LNCAP (cell line): ENCODE data around the gene TACC2.

ENCODE experiments used
- TF ChIP-seq, protein P1 (sequence below): fragments of 450-650 bp; IDR thresholded peaks from 2 replicates; pipeline ENCODE4 v1.5.1; 2017; ENCODE audit warnings: mild to moderate bottlenecking

The TACC2 gene

DNA sequence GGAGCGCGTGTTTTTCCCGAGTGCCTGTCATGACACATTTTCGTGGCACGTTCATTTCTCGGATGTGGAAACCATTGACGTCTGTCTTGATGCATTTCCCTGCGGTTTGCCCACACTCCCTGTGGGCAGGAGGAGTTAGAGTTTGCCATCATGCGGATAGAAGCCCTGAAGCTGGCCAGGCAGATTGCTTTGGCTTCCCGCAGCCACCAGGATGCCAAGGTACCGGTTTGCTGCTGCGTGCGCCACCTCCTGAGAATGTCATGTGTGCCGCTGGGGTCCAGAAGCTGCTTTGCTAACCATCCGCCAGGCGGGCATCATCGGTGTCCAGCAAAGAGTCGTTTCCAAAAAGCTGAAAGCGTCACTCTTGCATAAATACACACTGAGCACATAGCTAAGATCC lies 241.3 kb downstream of the TACC2 start:
- TF ChIP-seq, protein P1, sequence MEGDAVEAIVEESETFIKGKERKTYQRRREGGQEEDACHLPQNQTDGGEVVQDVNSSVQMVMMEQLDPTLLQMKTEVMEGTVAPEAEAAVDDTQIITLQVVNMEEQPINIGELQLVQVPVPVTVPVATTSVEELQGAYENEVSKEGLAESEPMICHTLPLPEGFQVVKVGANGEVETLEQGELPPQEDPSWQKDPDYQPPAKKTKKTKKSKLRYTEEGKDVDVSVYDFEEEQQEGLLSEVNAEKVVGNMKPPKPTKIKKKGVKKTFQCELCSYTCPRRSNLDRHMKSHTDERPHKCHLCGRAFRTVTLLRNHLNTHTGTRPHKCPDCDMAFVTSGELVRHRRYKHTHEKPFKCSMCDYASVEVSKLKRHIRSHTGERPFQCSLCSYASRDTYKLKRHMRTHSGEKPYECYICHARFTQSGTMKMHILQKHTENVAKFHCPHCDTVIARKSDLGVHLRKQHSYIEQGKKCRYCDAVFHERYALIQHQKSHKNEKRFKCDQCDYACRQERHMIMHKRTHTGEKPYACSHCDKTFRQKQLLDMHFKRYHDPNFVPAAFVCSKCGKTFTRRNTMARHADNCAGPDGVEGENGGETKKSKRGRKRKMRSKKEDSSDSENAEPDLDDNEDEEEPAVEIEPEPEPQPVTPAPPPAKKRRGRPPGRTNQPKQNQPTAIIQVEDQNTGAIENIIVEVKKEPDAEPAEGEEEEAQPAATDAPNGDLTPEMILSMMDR: no peak

DNA sequence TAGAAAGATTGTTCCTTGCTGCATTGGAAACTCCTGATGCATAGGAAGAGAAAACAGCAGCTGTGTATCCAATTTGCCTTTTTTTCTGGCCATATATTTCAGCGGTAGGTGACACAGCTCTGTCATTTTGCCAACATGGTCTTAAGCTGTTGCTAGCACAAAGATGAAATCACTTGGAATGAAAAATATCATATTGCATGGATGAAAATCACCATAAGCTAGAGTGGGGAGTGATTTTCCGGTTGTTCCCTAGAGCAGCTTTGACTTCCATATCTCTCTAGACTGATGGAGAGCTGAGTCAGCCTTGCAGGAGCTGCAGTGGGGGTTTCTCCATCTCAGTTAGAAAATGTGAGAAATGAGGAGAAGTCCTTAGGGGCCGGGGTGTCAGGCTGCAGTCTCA lies 243.8 kb downstream of the TACC2 start:
- TF ChIP-seq, protein P1: no peak

DNA sequence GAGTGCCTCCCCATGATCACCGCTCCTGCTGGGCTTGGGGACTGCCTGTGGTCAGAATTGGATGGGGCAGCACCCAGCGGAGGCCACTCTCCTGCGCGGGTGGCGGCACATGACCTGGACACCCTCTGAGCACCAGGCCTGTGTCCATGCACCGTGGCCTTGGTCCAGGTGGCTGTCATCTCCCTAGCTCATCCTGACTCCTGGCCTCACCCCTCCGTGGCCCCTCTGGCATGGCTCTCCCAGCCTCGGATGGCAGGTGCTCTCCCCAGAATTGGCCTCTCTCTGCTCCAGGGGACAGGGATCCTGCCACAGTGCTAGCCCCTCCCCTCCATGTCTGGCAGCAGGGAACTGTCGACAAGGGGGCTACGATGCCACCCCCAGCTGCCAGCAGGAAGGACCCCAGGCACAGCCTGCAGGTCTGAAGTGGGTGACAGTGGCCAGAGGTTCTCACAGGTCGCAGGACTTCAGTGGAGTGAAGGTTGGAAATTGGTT lies 244.9 kb downstream of the TACC2 start:
- TF ChIP-seq, protein P1: no peak

DNA sequence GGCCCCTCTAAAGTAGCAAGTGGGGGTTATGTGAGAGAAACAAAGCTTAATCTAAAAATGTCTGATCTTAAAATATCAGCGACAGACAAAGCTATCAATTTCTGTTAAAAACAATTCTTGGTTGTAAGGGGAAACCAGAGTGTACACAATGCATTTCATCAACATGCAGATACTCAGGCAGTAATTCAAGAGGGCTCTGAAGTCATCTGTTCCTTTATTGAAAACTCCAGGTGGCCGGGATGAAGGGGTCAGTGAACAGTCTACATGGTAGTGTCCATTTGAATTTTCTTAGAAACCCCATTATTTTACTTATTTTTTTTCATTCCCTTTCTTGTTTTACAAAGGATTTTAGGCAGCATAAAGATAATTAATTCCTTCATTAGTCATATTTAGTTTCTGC lies 245.5 kb downstream of the TACC2 start:
- TF ChIP-seq, protein P1: no peak

DNA sequence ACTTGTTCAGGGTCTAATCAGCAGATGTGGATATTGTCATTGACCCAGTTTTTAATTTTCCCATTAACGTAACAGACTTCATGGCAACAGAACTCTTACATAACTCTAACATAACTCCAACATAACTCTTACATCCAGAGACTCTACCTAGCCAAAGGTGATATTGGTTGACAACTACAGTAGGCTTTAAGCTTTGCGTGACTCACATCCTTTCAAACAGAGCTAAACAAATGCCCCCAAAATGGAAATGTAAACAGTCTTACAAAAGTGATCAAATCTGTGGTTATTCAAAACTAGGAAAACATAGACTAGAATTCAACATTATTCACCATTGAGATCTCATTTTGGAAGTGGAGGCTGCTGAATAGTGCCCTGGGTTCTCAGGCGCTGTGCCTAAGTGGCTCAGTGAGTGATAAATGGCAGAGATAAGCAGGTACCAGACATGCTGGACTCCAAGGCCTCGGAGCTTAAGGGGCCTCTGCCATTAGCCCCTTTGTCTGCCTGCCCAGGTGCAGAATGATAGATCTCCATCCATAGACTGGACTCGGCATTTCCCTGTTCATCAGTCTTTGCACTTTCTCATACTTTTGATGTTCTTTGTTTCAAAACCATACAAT lies 247.8 kb downstream of the TACC2 start:
- TF ChIP-seq, protein P1: no peak

DNA sequence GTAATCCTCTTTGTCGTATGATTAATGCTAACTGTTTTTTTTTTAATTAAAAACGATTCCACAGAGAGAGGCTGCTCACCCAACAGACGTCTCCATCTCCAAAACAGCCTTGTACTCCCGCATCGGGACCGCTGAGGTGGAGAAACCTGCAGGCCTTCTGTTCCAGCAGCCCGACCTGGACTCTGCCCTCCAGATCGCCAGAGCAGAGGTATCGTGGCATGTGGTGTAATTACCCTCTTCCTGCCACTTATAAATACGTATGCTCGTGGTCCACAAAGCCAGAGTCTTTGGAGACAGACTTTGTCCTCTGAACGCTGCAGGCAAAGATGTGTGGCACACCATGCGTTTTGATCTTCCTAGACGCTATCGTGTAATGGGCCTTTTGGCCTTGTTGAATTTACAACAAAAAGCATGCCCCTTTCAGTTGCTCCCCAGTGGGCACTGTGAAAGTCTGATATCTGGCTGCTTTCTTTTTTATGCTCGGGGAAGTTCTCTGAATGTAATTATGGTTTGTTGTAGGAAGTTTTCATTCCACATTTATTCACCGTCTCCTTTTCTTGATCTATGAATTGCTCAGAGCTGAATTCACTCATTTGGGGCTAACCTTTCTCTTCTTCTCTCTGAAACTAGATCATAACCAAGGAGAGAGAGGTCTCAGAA lies 248.5 kb downstream of the TACC2 start:
- TF ChIP-seq, protein P1: no peak

DNA sequence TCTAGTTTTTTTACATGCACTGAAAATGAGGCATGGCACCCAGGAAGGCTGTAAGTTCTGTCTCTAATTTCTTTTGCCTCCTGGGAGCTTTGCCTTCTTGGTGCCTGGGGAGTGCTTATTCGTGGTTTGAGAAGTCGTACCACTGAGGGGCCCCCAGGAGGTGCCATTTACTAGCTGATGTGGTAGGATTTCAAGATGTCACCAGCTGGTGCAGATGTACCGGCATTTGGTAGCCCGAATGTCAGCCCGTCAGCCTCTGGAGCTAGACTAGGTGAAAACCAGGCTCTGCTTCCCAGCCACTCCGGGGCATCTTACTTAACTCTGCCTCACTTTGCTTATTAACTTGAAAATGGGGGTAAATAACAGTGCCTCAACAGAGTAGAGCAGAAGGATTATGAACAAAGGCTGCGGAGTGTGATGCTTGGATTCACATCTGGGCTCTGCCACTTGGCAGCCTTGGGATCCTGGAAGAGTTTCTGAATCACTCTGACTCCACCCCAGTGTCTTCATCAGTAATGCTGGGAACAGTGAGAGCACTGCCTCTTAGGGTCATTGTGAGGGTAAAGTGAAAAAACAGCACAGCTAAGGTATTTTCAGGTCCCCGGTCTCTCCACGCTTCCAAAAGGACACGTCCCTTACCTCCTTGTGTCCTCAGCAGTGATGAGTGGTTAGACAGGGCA lies 250.8 kb downstream of the TACC2 start:
- TF ChIP-seq, protein P1: no peak
